ENCODE results near the gene FER1L5.

DNA sequence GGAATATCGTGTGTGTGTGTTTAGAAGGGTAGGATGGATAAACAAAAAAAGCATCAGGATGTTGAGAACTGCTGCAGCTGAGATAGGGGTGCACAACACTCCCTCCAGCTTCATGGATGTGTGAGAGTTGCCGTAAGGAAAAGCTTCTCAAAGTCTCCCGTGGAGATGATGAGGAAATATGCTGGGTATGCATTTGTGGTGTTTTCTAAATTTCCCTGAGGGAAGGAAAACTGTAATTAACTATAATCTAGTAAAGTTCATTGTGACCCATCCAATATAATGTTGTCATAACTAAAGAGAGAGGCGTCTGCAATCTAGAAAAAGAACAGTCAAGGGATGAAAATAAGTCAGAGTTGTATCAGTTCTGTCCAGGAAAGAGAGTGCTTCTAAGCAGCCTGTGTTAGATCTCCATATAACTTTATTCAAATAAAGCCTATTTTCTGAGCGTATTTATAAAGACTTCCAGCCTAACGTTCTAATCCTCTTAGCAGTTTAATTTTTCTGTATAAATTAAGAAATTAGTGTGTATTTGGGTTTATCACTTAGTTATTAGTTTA lies 104.6 kb downstream of the FER1L5 start:
- TF ChIP-seq GATA3 (IDR thresholded peaks at IDR 0.05; ENCODE audit: low read depth, low read length) (no peak), GATA2 (IDR thresholded peaks at IDR 0.05; ENCODE audit: low read depth, low read length) (no peak)
